Neural cell (in vitro differentiated cells): ENCODE measurements around the gene FRMD4B. TPM values are rescaled to one million over a fixed set of nuclear protein-coding genes. Genes with fewer than 3 reads are reported as not detected.

Experiments
- H2AFZ ChIP-seq: fragments of 200-600, 300-800 bp; sonication (generic), shearing (Covaris generic); 2 replicates; pipeline ENCODE4 v1.6.0; 2014; ENCODE audit warnings: low read depth, mild to moderate bottlenecking, antibody characterized with exemption, low read length, moderate library complexity
- H3F3A ChIP-seq: fragments of 200-600 bp; shearing (Covaris generic); 2 replicates; pipeline ENCODE4 v1.6.1; 2016; ENCODE audit warnings: mild to moderate bottlenecking, moderate library complexity, mixed read lengths, antibody characterized with exemption, low read length; ENCODE audit not compliant: insufficient read depth, poor library complexity, severe bottlenecking
- H3K27ac ChIP-seq: fragments of 200-600, 300-800 bp; sonication (generic), shearing (Covaris generic); 2 replicates; pipeline ENCODE4 v1.5.1; 2014; ENCODE audit warnings: mild to moderate bottlenecking, low read length, moderate library complexity
- H3K27me3 ChIP-seq: fragments of 300-800, 200-600 bp; sonication (generic), shearing (Covaris generic); 2 replicates; pipeline ENCODE4 v1.6.0; 2014; ENCODE audit warnings: mild to moderate bottlenecking, low read depth, low read length, moderate library complexity; ENCODE audit not compliant: insufficient read depth
- H3K36me3 ChIP-seq: fragments of 300-800, 200-600 bp; sonication (generic), shearing (Covaris generic); 2 replicates; pipeline ENCODE4 v1.5.1; 2014; ENCODE audit warnings: mild to moderate bottlenecking, antibody characterized with exemption, low read length, moderate library complexity; ENCODE audit not compliant: insufficient read depth
- H3K4me2 ChIP-seq: fragments of 300-800, 200-600 bp; sonication (generic), shearing (Covaris generic); 2 replicates; pipeline ENCODE4 v1.6.0; 2014; ENCODE audit warnings: mild to moderate bottlenecking, low read length
- H3K4me3 ChIP-seq: fragments of 300-800, 200-600 bp; sonication (generic), shearing (Covaris generic); 2 replicates; pipeline ENCODE4 v1.5.1; 2014; ENCODE audit warnings: mild to moderate bottlenecking, low read length, moderate library complexity
- H3K79me2 ChIP-seq: fragments of 200-600 bp; shearing (Covaris generic); replicated peaks from 2 replicates; pipeline ENCODE4 v1.6.0; 2014; ENCODE audit warnings: mild to moderate bottlenecking, low read length, moderate library complexity; ENCODE audit not compliant: insufficient read depth
- H3K9ac ChIP-seq: fragments of 300-800, 200-600 bp; sonication (generic), shearing (Covaris generic); 2 replicates; pipeline ENCODE4 v1.6.1; 2016; ENCODE audit warnings: mild to moderate bottlenecking, low read length, mixed read lengths
- H3K9me2 ChIP-seq: fragments of 200-600 bp; shearing (Covaris generic); 2 replicates; pipeline ENCODE4 v1.6.1; 2016; ENCODE audit warnings: mild to moderate bottlenecking, low read length, mixed read lengths; ENCODE audit not compliant: insufficient read depth
- H3K9me3 ChIP-seq: fragments of 200-600, 300-800 bp; sonication (generic), shearing (Covaris generic); 2 replicates; pipeline ENCODE4 v1.6.1; 2016; ENCODE audit warnings: mild to moderate bottlenecking, mixed run types, low read length, moderate library complexity, mixed read lengths
- H4K20me1 ChIP-seq: fragments of 200-600 bp; shearing (Covaris generic); 2 replicates; pipeline ENCODE4 v1.6.1; 2016; ENCODE audit warnings: mild to moderate bottlenecking, mixed run types; ENCODE audit not compliant: insufficient read depth
- EP300 ChIP-seq: fragments of 450-650 bp; conservative IDR thresholded peaks from 2 replicates; pipeline ENCODE4 v1.6.1; 2014; ENCODE audit warnings: antibody characterized with exemption, mild to moderate bottlenecking, moderate library complexity; ENCODE audit not compliant: poor library complexity, severe bottlenecking
- EZH2 ChIP-seq: fragments of 200-600, 300-800 bp; shearing (Covaris generic), sonication (generic); IDR thresholded peaks from 2 replicates; pipeline ENCODE4 v1.6.1; 2014; ENCODE audit warnings: antibody characterized with exemption, low read length, borderline replicate concordance, mild to moderate bottlenecking; ENCODE audit not compliant: insufficient read depth, poor library complexity, severe bottlenecking
- MXI1 ChIP-seq: fragments of 450-650 bp; conservative IDR thresholded peaks from 2 replicates; pipeline ENCODE4 v1.6.1; 2014; ENCODE audit warnings: antibody characterized with exemption, mild to moderate bottlenecking; ENCODE audit not compliant: poor library complexity, severe bottlenecking
- POLR2AphosphoS5 ChIP-seq: IDR thresholded peaks from 2 replicates; pipeline ENCODE4 v1.6.1; 2012
- RAD21 ChIP-seq: fragments of 450-650 bp; conservative IDR thresholded peaks from 2 replicates; pipeline ENCODE4 v1.6.1; 2014; ENCODE audit warnings: antibody characterized with exemption, mild to moderate bottlenecking, moderate library complexity
- SMC3 ChIP-seq: fragments of 450-650 bp; conservative IDR thresholded peaks from 2 replicates; pipeline ENCODE4 v1.6.1; 2014; ENCODE audit warnings: antibody characterized with exemption, mild to moderate bottlenecking, moderate library complexity; ENCODE audit not compliant: poor library complexity
- TAF1 ChIP-seq: IDR thresholded peaks from 2 replicates; pipeline ENCODE4 v1.6.1; 2012; ENCODE audit warnings: low read depth
- polyA plus RNA-seq: library from polyadenylated mRNA; depleted of rRNA; stranded (reverse); fragments of >200 nt; gene quantifications from 2 replicates; pipeline ENCODE4 v1.2.3, GENCODE V29; 2014
- TF ChIP-seq, protein P1 (sequence below): IDR thresholded peaks from 2 replicates; pipeline ENCODE4 v1.6.1; 2012; ENCODE audit warnings: borderline replicate concordance
- TF ChIP-seq, protein P2 (sequence below): fragments of 450-650 bp; IDR thresholded peaks from 2 replicates; pipeline ENCODE4 v1.5.1; 2014; ENCODE audit warnings: antibody characterized with exemption, mild to moderate bottlenecking, moderate library complexity; ENCODE audit not compliant: poor library complexity, severe bottlenecking

Gene FRMD4B
- polyA plus RNA-seq, 1 donor from 2014 or later, result 6.2 TPM

DNA sequence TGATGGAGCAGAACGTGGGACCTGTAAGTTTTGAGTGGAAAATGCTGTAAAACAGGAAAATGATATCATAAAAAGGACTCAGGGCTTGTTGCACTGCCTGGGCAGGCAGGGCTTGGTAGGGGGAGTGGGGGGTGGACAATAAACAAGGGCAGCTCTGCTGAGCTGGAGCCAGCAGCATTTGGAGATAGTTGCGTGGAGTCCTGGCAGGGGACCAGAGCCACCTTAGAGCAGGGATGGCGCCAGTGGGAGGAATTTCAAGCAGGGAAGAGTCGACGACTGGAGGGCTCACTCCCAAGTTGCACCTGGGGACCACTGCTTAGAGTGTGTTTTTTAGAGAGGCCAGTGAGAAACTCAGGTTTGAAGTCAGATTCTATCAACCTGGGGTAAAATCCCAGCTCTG is 22.7 kb upstream of the FRMD4B start:
- H3K4me2 ChIP-seq, result no peak overlapping the region

DNA sequence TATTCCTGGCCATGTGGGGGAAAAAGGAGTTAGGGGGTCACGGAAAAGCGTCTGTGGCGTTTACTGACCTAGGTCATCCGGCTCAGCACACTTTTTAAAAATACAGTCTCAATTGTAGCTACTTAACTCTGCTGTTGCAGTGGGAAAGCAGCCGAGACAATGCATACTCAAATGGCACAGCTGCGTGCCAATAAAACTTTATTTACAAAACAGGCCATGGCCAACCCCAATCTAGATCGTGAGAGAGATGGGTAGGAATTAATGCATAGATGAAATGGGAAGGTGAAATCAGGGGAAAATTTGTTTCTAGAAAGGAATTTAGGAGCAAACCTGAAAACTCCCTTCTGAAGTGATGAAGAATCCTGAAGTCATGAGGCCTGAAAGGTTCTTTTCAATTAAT is 22.0 kb upstream of the FRMD4B start:
- no peaks in the 10 kb centered on the region for H3K27me3 ChIP-seq
- no peak overlapping the region for H2AFZ ChIP-seq
- no peak overlapping the region for H3K4me2 ChIP-seq
- no peaks in the 10 kb centered on the region for H3K79me2 ChIP-seq
- H3K9ac ChIP-seq, result no peak overlapping the region
- H3F3A ChIP-seq, result no peaks in the 10 kb centered on the region
- H4K20me1 ChIP-seq, result no peaks in the 10 kb centered on the region
- no peaks in the 10 kb centered on the region for H3K9me2 ChIP-seq
- TF ChIP-seq, protein P1, sequence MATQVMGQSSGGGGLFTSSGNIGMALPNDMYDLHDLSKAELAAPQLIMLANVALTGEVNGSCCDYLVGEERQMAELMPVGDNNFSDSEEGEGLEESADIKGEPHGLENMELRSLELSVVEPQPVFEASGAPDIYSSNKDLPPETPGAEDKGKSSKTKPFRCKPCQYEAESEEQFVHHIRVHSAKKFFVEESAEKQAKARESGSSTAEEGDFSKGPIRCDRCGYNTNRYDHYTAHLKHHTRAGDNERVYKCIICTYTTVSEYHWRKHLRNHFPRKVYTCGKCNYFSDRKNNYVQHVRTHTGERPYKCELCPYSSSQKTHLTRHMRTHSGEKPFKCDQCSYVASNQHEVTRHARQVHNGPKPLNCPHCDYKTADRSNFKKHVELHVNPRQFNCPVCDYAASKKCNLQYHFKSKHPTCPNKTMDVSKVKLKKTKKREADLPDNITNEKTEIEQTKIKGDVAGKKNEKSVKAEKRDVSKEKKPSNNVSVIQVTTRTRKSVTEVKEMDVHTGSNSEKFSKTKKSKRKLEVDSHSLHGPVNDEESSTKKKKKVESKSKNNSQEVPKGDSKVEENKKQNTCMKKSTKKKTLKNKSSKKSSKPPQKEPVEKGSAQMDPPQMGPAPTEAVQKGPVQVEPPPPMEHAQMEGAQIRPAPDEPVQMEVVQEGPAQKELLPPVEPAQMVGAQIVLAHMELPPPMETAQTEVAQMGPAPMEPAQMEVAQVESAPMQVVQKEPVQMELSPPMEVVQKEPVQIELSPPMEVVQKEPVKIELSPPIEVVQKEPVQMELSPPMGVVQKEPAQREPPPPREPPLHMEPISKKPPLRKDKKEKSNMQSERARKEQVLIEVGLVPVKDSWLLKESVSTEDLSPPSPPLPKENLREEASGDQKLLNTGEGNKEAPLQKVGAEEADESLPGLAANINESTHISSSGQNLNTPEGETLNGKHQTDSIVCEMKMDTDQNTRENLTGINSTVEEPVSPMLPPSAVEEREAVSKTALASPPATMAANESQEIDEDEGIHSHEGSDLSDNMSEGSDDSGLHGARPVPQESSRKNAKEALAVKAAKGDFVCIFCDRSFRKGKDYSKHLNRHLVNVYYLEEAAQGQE, result no peak
- TF ChIP-seq EZH2, result no peak
- no peak for TF ChIP-seq TAF1
- no peak for TF ChIP-seq MXI1
- TF ChIP-seq RAD21, result no peak
- TF ChIP-seq, protein P2, sequence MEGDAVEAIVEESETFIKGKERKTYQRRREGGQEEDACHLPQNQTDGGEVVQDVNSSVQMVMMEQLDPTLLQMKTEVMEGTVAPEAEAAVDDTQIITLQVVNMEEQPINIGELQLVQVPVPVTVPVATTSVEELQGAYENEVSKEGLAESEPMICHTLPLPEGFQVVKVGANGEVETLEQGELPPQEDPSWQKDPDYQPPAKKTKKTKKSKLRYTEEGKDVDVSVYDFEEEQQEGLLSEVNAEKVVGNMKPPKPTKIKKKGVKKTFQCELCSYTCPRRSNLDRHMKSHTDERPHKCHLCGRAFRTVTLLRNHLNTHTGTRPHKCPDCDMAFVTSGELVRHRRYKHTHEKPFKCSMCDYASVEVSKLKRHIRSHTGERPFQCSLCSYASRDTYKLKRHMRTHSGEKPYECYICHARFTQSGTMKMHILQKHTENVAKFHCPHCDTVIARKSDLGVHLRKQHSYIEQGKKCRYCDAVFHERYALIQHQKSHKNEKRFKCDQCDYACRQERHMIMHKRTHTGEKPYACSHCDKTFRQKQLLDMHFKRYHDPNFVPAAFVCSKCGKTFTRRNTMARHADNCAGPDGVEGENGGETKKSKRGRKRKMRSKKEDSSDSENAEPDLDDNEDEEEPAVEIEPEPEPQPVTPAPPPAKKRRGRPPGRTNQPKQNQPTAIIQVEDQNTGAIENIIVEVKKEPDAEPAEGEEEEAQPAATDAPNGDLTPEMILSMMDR, result no peak
- TF ChIP-seq POLR2AphosphoS5, result no peak
- no peak for TF ChIP-seq SMC3
- TF ChIP-seq EP300, result no peak
- H3K9me3 ChIP-seq, result peaks cover 6% of the 10 kb centered on the region
- H3K36me3 ChIP-seq, result no peaks in the 10 kb centered on the region
- no peak overlapping the region for H3K27ac ChIP-seq
- H3K4me3 ChIP-seq, result no peak overlapping the region

More for the DNA sequence above, 22.7 kb upstream of the FRMD4B start:
- no peak overlapping the region for H3K4me3 ChIP-seq
- no peaks in the 10 kb centered on the region for H3K36me3 ChIP-seq
- H3K9me2 ChIP-seq, result no peaks in the 10 kb centered on the region
- H3K9me3 ChIP-seq, result peaks cover 6% of the 10 kb centered on the region
- H2AFZ ChIP-seq, result no peak overlapping the region
- H3K27ac ChIP-seq, result no peak overlapping the region
- H4K20me1 ChIP-seq, result no peaks in the 10 kb centered on the region
- H3K9ac ChIP-seq, result no peak overlapping the region
- no peaks in the 10 kb centered on the region for H3F3A ChIP-seq
- H3K79me2 ChIP-seq, result no peaks in the 10 kb centered on the region
- TF ChIP-seq TAF1 (no peak), SMC3 (no peak), EP300 (no peak), MXI1 (no peak), EZH2 (no peak), POLR2AphosphoS5 (no peak), RAD21 (no peak)
- TF ChIP-seq, protein P1, result no peak
- TF ChIP-seq, protein P2, result no peak
- H3K27me3 ChIP-seq, result no peaks in the 10 kb centered on the region
